Subcutaneous abdominal adipose tissue (tissue), 5 donors: ENCODE data around the gene LRRK2.
"Not testable (repeated sequence)": the region's sequence is repeated elsewhere in the genome, so short reads cannot be mapped to it uniquely, and the experiment has no call there.

Experiments used
- H3K27ac ChIP-seq: one replicate; pipeline ENCODE4 v1.7.0; 2013; ENCODE audit warnings: low read depth, mild to moderate bottlenecking, inconsistent platforms, low read length, moderate library complexity
- H3K27me3 ChIP-seq, 5 donors: one replicate each; pipeline ENCODE4 v1.7.0; 2013; ENCODE audit warnings: low read length in 5 of 5, inconsistent platforms in 1 of 5; ENCODE audit not compliant: control insufficient read depth in 5 of 5, insufficient read depth in 4 of 5
- H3K36me3 ChIP-seq, 5 donors: one replicate each; pipeline ENCODE4 v1.7.0; 2013; ENCODE audit warnings: low read length in 5 of 5; ENCODE audit not compliant: control insufficient read depth in 5 of 5, insufficient read depth in 5 of 5
- H3K4me1 ChIP-seq, 5 donors: one replicate each; pipeline ENCODE4 v1.7.0; 2013; ENCODE audit warnings: low read length in 5 of 5, mild to moderate bottlenecking in 3 of 5, moderate library complexity in 1 of 5; ENCODE audit not compliant: control insufficient read depth in 5 of 5, insufficient read depth in 5 of 5
- H3K4me3 ChIP-seq, 5 donors: one replicate each; pipeline ENCODE4 v1.7.0; 2013; ENCODE audit warnings: low read length in 5 of 5, low read depth in 1 of 5
- H3K9ac ChIP-seq, 5 donors: one replicate each; pipeline ENCODE4 v1.7.0; 2013; ENCODE audit warnings: low read length in 5 of 5, mild to moderate bottlenecking in 4 of 5, moderate library complexity in 3 of 5
- H3K9me3 ChIP-seq, 5 donors: one replicate each; pipeline ENCODE4 v1.7.0; 2013; ENCODE audit warnings: low read length in 5 of 5; ENCODE audit not compliant: control insufficient read depth in 5 of 5
- donor health status: healthy.
- donor health status: healthy.
- donor health status: healthy.
- donor health status: healthy.
- donor health status: healthy.

Gene LRRK2

DNA sequence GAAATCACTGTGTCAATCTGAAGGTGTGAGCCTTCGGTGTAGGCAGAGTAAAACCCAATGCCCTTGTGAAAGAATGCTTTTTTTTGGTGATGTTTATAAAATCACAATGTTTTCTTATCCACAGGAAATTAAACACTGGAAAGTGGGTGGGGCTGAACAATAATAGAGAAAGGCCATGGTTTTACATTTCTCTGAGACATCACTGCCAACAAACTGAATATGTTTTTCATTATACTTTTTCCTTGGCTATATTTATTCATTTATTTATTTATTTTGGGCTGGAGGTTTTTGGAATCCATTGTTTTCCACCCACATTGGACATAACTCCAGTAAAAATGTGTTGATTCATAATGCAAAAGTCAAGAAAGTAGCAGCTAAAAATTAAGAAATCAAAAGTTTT is 16.9 kb downstream of the LRRK2 start:
- H3K36me3 ChIP-seq, result peaks cover 0 to 18% (median 7%) of the 10 kb centered on the region in 5 donors
- H3K27me3 ChIP-seq, result no peaks in the 10 kb centered on the region
- peaks cover 0 to 10% (median 0%) of the 10 kb centered on the region in 5 donors for H3K4me1 ChIP-seq
- H3K9ac ChIP-seq, result peak overlapping the region in 1 of 5 donors; percentile 20
- H3K4me3 ChIP-seq, result no peak overlapping the region
- H3K9me3 ChIP-seq, result no peaks in the 10 kb centered on the region
- no peak overlapping the region for H3K27ac ChIP-seq

DNA sequence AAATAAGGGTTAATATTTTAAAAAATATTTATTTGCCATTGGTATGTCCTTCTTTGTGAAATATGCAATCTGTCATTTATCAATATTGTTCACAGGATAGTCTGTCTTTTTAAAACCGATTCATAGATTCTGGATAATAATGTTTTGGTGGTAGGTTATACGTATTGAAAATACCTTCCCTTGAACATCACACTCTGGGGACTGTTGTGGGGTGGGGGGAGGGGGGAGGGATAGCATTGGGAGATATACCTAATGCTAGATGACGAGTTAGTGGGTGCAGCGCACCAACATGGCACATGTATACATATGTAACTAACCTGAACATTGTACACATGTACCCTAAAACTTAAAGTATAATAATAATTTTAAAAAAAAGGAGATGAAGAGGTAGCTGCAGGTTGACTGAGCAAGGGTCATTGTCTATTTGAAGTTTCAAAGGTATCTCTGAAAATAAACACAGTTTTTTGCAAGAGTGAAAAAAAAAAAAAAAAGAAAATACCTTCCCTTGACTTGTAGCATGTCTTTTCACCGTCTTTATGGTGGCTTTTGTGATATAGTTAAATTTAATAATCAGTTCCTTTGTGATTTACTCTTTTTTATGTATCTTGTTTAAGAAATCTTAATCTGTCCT is 19.8 kb downstream of the LRRK2 start:
- not testable (repeated sequence) for H3K27me3 ChIP-seq, H3K9me3 ChIP-seq, H3K9ac ChIP-seq, H3K4me3 ChIP-seq, H3K27ac ChIP-seq, H3K36me3 ChIP-seq, H3K4me1 ChIP-seq

DNA sequence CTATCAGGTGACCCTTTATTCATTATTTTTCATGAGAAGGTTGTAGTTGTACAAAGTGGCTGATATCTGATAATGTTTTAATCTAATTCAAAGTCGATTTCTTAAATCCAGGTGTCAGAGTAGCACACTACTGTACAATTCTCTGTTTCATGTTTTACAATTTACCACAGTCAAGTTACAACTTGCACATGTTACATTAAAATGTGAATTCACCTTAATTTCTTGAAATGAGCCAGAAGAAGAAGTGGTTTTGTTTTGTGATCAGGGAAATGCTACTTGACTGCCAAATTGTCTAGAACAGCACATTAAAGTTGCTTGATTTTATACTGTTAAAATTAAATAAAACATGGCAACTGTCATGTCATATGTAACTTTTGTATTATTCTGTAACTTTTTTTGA is 23.2 kb downstream of the LRRK2 start:
- Histone ChIP-seq H3K27ac (no peak overlapping the region), H3K27me3 (no peaks in the 10 kb centered on the region), H3K9ac (no peak overlapping the region), H3K4me1 (no peaks in the 10 kb centered on the region), H3K4me3 (no peak overlapping the region), H3K9me3 (no peaks in the 10 kb centered on the region), H3K36me3 (peaks cover 3 to 17% (median 14%) of the 10 kb centered on the region in 5 donors)

DNA sequence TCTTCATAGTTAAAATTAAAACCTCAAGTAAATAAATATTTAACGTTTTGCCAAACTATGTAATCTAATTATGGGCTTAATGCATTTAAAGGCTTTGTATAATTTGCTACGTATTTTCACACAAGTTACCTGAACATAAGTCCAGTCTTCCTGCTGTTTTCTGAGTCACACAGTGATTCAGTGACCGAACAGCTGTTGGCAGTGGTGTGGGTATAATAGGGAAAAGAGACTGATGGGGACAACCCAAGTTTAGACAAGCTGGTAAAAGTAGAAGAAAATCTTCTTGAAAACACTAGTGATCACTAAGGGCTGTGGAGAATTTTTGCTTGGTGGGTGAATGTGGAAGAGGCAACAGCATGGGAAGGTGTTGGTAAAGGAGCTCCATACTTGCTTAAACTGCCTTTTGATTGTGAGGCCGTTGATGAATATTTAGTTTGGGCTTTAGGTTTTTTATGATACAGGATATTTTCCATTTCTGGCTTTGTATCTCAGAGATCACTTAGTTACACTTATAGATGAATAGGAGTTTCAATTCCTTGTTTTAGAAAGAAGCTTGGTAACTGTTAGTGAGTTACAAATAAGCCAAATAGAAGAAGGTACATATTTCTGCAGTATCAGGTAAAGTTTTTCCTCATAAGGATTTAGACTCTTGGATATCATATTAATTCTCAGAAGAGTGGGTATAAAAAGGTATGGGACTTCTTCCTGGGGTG is 23.9 kb downstream of the LRRK2 start:
- Histone ChIP-seq H3K9me3 (no peaks in the 10 kb centered on the region), H3K27ac (no peak overlapping the region), H3K4me3 (no peak overlapping the region), H3K36me3 (peaks cover 3 to 23% (median 14%) of the 10 kb centered on the region in 5 donors), H3K9ac (no peak overlapping the region), H3K4me1 (no peaks in the 10 kb centered on the region), H3K27me3 (no peaks in the 10 kb centered on the region)

DNA sequence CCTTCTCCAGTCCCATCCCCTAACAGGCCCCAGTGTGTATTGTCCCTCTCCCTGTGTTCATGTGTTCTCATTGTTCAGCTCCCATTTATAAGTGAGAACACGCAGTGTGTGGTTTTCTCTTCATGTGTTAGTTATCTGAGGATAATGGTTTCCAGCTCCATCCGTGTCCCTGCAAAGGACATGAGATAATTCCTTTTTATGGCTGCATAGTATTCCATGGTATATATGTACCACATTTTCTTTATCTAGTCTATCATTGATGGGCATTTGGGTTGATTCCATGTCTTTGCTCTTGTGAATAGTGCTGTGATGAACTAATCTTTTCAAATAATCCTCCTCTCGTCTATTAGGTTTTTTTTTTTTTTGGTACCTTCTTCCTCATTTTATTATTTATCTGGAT is 25.9 kb downstream of the LRRK2 start:
- H3K36me3 ChIP-seq, result peaks cover 6 to 27% (median 22%) of the 10 kb centered on the region in 5 donors
- H3K9ac ChIP-seq, H3K27me3 ChIP-seq, H3K9me3 ChIP-seq, H3K4me1 ChIP-seq, H3K4me3 ChIP-seq, H3K27ac ChIP-seq: not testable (repeated sequence)

DNA sequence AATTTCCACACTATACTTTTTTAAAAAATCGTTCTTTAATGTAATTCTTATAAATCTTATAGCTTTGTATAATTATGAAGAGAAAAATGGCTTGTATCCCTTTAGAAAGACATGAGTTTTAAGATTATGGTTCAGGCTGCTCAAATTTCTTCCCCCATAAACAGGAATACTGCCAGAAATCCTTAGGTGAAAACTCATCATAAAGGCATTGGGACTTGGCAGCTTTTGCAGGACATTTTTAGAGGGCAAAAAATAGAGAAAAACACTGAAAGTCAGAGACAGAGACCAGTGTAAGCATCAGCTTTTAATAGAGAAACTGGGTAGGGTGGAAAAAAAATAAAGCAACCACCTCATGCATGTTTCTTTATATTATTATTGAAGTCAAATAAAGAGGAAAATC is 29.1 kb downstream of the LRRK2 start:
- H3K36me3 ChIP-seq, result peaks cover 6 to 24% (median 23%) of the 10 kb centered on the region in 5 donors
- H3K4me1 ChIP-seq, result no peaks in the 10 kb centered on the region
- no peak overlapping the region for H3K4me3 ChIP-seq
- H3K27ac ChIP-seq, result no peak overlapping the region
- H3K9me3 ChIP-seq, result no peaks in the 10 kb centered on the region
- no peak overlapping the region for H3K9ac ChIP-seq
- no peaks in the 10 kb centered on the region for H3K27me3 ChIP-seq

DNA sequence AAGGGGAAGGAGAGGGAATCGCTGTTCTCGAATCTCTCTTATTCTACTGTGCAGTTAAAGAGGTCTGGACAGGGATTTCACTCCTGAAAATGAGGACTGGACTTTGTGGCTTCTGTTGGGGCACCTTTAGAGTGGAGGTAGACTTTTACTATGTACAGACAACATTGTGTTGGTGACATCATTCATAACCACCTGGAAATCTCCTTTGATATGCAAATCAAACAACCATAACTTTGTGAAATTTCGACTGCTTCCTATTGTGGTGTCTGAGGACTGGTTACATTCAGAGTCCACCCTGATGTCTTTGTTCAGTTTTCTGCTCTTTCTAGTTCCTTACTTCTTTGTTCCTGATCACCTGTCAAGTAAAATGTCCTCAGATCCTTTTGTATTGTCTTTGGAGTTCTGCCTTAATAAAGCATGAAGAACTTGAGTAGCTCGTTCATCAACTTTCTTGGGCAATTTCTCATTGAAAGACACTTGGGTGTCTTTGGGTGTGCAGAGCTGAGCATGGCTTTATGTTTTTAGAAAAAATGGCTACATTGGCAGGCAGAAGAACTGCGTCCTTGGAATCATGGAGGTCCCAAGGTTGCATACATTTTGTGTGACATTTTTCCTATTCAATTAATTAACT is 29.8 kb downstream of the LRRK2 start:
- Histone ChIP-seq H3K27ac (no peak overlapping the region), H3K27me3 (no peaks in the 10 kb centered on the region), H3K4me1 (no peaks in the 10 kb centered on the region), H3K4me3 (no peak overlapping the region), H3K9me3 (no peaks in the 10 kb centered on the region), H3K9ac (no peak overlapping the region), H3K36me3 (peaks cover 6 to 29% (median 24%) of the 10 kb centered on the region in 5 donors)

DNA sequence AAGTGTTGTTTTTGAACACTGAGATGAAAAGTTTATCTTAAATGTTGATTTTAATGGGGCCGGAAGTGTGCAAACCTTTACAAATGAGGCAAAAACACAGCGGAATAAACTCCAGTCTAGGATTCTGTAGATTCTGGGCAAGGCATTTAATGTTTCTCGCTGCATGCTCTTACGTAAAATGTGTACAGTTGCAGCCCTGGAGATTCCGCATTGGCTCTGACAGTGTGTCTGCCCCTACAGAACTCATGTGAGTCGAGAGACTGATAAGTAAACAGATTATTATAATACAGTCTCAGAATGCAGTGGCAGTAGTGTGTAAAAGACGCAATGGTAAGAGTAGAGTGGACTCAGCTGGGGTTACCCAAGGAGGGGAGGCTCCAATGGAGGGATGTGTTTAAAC is 33.6 kb downstream of the LRRK2 start:
- peaks cover 7 to 26% (median 16%) of the 10 kb centered on the region in 5 donors for H3K36me3 ChIP-seq
- H3K4me1 ChIP-seq, result no peaks in the 10 kb centered on the region
- no peaks in the 10 kb centered on the region for H3K27me3 ChIP-seq
- H3K9ac ChIP-seq, result no peak overlapping the region
- no peak overlapping the region for H3K4me3 ChIP-seq
- H3K9me3 ChIP-seq, result no peaks in the 10 kb centered on the region
- no peak overlapping the region for H3K27ac ChIP-seq

DNA sequence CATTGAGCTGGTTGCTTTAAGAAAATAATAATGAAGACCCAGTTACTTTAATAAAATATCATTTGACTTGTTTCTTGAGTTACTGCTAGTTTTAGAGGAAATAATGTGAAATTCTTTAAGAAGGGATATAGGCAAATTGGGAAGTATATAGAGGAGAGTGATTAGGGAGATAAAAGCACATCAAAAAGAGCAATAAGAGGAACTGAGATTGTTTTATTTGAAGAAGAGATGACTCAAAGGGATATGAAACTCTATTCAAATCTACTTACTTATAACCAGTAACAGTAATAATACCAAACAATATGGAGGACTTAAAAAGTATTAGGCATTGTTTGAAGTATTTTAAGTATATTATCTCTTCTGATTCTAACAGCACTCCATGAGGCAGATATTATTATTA is 37.1 kb downstream of the LRRK2 start:
- Histone ChIP-seq H3K9ac (no peak overlapping the region), H3K36me3 (peaks cover 7 to 31% (median 16%) of the 10 kb centered on the region in 5 donors), H3K4me3 (no peak overlapping the region), H3K4me1 (no peaks in the 10 kb centered on the region), H3K27me3 (no peaks in the 10 kb centered on the region), H3K27ac (no peak overlapping the region), H3K9me3 (peaks cover 0 to 5% (median 0%) of the 10 kb centered on the region in 5 donors)

DNA sequence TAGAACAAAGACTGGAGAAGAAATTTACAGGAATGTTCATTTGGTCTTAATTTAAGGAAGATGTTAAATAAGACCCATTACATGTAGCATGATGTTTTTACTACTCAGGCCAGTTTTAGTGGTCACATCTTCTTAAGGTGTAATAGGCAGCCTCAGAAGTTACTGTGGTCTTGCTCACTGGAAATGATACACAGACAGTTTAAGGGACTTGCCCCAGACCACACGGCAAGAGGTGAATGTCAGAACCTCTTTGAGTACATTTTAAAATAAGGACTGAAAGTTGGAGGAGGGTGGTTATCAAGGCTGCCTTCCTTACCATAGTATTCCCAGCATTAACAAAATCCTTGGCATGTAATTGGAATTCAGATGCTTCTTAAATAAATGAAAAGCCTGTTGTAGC is 37.9 kb downstream of the LRRK2 start:
- no peaks in the 10 kb centered on the region for H3K4me1 ChIP-seq
- H3K36me3 ChIP-seq, result peaks cover 7 to 31% (median 16%) of the 10 kb centered on the region in 5 donors
- H3K9me3 ChIP-seq, result peaks cover 0 to 5% (median 0%) of the 10 kb centered on the region in 5 donors
- no peaks in the 10 kb centered on the region for H3K27me3 ChIP-seq
- H3K9ac ChIP-seq, result no peak overlapping the region
- no peak overlapping the region for H3K4me3 ChIP-seq
- no peak overlapping the region for H3K27ac ChIP-seq
